HG03045 (cell line): ENCODE data around the gene CUL4B.
"Not testable (repeated sequence)": the region's sequence is repeated elsewhere in the genome, so short reads cannot be mapped to it uniquely, and the experiment has no call there.

Experiments used
- ATAC-seq: cut with Tn5 transposase; IDR thresholded peaks from one replicate; pipeline ENCODE4 v1.9.1; 2021; ENCODE audit warnings: mild to moderate bottlenecking, moderate library complexity; ENCODE audit not compliant: unreplicated experiment

CUL4B gene

DNA sequence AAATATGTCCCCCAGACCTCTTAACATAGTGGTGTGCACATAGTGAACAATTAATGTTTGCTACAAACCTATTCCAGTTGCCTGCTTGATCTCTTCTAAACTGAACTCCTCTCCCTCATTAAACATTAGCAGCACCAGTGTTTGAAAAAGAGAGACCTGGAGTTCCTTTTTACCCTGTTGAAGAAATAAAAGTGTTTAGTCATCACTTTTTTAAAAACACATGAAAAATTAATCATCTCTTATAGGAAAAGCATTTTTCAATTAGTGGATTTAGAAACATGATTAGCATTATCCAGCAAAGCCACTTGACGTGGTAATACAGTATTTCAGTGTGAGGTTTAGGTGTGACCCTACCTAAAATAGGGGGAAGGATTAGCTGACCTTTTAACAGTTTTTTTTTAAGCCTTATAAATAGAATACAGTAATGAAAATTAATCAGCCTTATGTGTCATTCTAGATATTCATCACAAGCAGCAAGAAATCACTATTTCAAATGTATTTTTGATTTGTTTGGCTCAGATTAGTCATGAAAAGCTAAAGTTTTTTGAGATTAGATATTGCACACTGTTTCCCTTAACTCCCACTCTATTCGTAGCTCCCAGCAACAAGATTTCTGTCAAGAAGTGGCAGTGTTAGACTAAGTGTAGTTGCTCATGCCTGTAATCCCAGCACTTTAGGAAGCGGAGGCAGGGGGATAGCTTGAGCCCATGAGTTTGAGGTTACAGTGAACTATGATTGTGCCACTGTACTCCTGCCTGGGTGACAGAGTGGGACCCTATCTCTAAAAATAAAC lies 26.2 kb downstream of the CUL4B start:
- no peak for ATAC-seq

DNA sequence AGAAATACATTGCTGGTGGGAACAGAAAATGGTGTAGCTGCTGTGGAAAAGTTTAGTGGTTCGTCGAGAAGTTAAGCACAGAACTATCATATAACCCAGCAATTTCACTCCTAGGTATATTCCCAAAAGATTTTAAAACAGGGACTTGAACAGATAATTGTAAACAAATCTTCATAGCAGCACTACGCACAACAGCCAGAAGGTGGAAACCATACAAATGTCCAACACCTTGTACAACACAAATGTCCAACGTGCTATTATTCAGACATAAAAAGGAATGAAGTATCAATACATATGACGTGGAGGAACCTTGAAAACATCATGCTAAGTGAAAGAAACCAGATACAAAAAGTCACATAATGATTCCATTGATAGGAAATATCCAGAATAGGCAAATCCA lies 37.9 kb downstream of the CUL4B start:
- ATAC-seq = no peak

DNA sequence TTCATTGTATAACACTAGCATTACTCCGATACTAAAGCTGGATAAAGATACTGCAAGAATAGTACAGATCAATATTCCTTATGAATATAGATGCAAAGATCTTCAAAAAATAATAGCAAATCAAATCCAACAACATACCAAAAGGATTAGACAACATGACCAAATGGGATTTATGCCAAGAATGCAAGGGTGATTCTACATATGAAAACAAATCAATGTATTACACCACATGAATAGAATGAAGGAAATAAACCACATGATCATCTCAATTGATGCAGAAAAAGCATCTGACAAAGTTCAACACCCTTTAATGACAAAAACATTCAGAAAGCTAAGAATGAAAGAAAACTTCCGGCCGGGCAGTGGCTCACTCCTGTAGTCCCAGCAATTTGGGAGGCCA lies 42.8 kb downstream of the CUL4B start:
- no peak for ATAC-seq

DNA sequence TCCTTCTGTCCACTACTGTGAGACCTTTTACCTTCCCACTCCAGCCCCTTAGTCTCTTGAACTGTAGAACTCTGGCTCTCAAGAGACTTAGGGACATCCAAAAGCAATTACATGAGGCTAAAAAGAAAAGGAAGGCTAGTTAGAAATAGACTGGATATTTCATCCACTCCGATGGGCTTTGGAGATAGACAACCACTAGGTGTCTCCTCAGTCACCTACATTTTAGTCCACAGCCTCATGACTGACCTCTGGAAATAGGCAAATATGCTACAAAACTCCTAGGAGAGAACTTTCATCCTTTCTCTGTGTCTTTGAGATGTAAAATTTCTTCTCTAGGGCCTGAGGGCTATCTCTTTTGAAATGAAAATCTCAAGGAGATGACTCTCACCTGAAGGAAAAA lies 46.5 kb downstream of the CUL4B start:
- no peak for ATAC-seq

DNA sequence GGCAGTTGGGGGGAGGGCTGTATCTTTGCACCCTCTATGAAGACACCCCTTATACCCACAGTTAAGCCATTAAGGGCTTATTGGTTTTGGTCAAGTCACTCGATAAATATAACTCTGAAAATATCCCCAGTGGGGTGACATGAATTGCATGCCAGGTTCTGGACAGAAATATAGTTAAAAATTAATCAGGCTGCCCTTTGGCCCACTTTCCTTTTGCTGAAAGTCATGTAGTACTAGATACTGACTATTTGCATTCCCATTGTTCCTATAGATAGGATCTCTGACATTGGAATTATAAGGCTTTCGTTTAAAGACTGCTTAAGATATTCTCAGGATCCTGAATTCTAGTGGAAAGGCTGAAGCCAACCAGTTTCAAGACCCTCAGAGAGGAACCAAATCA lies 48.1 kb downstream of the CUL4B start:
- ATAC-seq = no peak

DNA sequence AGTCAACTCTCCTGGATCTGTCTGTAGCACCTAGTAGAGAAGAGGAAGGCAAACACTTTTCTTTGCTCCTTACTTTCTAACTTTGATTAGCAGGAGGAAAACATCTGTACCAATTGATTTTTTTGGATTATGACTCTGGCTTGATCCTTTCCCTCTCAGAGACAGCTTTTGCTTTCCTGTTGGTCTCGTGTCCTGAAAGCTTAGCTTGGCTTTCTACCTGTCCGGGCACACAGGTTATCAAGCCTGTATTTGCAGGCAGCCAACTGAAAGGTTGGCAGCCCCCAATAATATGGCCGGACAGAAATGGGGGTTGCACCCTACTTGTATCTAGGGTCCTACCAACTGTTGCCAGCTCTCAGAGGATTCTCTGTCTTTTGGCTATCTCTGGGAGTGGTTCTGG lies 48.5 kb downstream of the CUL4B start:
- no peak for ATAC-seq

DNA sequence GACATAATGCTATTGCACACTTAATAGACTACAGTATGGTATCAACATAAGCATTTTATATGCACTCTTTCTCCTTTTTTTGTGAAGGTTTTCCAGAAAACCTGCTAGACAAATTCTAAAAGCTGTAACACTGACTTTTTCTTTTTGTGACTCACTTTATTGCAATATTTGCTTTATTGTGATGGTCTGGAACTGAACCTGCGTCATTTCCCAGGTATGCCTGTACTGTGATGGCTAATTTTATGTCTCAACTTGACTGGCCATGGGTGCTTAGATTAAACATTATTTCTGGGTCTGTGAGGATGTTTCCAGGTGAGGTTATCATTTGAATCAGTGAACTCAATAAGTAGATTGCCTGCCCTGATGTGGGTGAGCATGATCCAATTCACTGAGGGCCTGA lies 56.2 kb downstream of the CUL4B start:
- ATAC-seq = no peak

DNA sequence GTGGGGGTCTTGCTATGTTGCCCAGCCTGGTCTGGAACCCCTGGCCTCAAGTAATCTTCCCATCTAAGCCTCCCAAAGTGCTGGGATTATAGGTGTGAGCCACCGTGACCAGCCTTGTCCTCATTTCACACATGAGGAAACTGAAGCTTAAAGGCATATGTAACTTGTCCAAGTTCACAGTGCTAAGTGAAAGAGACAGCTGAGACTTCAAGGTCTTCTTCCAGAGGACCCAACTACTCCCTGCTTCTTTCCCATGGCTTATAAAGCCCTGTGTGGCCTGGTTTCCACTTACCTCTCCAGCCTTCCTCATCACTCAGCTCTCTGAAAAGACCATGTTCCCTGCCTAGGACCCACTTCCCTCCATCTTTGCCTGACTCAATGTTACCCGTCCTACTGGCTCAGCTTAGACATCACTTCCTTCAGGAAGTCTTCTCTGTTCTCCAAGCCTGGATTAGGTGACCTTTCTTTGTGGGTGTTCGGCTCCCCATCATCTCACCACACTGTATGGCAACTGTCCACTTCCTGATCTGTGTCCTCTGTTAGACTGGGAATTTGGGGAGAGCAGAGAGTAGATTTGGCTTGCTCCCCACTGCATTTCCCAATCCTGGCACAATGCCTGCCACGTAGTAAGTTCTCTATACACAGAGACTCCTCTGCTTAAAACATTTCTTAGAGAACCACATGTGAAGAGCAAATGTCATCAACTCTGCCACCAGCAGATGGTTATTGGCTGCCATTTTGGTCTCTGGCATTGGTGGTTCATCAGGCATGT lies 61.3 kb downstream of the CUL4B start:
- ATAC-seq = no peak

DNA sequence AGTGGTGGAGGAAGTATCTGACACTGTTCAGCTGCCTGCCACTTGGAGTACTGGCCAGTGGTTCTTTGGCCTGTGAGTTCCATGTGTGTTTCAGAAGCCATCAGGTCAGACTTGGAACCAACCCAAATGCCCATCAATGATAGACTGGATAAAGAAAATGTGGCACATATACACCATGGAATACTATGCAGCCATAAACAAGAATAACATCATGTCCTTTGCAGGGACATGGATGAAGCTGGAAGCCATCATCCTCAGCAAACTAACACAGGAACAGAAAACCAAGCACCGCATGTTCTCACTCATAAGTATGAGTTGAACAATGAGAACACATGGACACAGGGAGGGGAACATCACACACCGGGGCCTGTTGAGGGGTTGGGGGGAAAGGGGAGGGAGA lies 70.6 kb downstream of the CUL4B start:
- not testable (repeated sequence) for ATAC-seq

DNA sequence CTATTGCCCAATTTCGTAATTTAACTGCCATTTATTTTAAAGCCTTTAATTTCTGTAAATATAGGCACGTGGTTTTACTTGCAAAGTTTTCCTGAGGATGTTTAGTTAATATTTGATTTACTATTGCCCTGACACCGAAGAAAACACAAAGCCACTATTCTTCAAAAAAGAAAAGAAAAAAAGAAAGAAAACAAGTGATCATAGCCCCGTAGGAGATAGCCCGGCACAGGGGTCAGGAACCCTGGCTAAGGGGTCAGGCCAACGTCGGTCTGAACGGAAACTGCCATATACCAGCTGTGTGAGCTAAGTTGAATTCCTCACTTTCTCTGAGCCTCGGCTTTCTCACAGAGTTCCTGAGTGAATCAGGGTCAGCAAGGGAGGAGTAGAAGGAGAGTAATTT lies 74.0 kb downstream of the CUL4B start:
- ATAC-seq = no peak

DNA sequence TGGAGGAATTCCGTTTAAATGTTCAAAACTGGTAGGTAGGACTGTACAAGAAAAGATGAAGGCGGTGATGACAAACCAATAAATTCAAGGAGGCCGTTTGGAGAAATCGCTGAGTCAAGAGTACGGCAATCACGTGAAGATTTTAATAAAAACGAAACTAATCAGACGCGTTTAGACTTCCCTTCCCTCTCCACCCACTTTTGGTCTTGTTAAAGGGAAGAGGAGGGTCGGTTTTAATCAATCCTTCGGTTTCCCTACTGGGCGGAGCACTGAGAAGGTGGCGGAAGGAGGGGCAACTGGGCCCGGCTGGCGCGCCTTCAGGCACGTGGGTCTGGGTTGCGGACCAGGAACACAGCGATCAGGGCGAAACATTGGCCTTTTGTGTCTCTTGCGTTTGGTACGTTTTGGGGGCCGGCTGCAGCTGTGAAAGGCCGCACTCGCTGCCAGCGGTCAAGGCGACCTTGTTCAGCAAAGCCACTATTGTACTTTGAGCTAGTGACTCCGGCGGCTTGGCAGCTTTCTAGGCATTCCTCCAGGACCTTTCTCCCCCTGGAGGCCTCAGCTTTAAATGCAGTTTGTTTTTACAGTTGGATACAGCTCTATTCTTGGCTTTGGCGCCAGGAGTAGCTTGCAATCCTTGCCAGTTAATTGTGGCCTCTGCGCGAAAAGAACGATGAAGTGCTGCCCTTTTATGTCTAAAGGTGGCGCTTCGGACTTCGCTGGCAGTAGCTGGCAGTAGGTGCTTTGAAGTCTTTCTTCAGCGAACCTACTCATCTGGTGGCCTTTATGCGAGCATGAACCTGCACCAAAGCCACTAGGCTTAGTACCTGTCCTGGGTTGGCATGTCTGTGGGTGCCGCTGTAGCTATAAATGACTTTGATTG lies 74.9 kb downstream of the CUL4B start:
- peak; percentile 76 for ATAC-seq

DNA sequence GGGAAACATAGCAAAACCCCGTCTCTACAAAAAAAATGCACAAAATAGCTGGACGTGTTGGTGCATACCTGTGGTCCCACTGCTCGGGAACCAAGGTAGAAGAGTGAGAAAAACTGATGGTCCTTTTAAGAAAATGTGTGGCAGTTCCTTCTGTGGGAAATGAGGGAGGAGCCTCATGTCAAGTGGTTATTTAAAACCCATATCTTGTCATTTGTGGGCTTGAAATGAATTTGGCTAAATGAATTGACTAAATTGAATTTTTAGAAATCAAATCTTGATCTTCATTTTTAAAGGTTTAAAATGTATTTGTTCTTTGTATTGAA lies 75.5 kb downstream of the CUL4B start:
- ATAC-seq = peak; percentile 25

DNA sequence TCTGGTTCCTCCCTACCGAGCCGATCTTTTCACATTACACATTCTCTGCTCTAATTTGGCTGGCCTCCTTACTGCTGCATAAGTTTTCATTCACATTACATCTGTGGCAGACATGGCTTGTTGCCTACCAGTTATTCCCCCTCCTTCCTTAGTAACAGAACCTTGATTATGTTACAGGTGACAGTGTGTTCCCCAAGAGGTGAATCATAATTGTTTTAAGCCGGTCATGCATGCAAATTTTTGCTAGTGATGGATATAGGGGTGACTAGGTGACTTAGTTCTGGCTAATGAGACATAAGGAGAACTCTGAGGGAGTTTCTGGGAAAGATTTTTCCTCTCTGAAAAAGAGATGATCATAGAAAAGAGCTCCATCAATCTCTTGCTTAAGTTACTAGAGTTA lies 83.3 kb downstream of the CUL4B start:
- ATAC-seq = no peak

DNA sequence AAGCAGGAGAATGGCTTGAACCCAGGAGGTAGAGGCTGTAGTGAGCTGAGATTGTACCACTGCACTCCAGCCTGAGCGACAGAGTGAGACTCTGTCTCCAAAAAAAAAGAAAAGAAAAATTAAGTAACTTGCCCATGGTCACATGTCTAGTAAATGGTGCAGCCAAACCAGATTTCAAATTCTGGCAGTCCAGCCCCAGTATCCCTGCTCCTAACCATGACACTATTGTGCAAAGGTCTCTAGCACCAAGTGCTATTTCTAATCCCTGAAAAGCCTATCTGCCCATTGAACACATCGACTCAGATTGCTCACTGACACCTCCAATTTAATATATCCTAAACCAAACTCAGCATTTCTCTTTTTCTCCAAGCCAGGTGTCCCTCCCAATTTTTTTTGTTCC lies 84.0 kb downstream of the CUL4B start:
- no peak for ATAC-seq

DNA sequence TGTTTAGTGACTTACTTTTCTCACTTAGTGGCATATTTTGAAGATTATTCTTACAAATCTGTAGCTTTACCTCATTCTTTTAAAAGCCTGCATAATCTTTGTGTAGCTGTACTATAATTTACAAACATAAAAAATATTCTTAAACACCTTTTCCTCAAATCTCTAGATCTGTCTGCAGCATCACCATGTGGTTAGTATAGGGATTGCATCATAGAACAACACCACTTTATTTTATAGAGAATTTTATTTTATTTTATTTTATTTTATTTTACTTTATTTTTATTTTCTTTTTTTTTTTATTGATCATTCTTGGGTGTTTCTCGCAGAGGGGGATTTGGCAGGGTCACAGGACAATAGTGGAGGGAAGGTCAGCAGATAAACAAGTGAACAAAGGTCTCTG lies 85.3 kb downstream of the CUL4B start:
- ATAC-seq = not testable (repeated sequence)
